Kasumi-1 (cell line): Measurements from ENCODE around the gene CTBP1.

Experiments
- DNase-seq, 2 experiments: peaks; one replicate each; lab custom pipeline; 2025; lab: John Stamatoyannopoulos, UW

The CTBP1 gene

GRCh38 chr4:1196421-1197183, 52.3 kb downstream of the CTBP1 start:
- DNase-seq: no peak

GRCh38 chr4:1195891-1196401, 53.0 kb downstream of the CTBP1 start:
- DNase-seq: no peak

- no peak for DNase-seq
Observed at GRCh38 chr4:1195109-1195671, 53.7 kb downstream of the CTBP1 start.

- no peak for DNase-seq
Observed at GRCh38 chr4:1194010-1194900, 54.7 kb downstream of the CTBP1 start.

GRCh38 chr4:1193206-1194009, 55.5 kb downstream of the CTBP1 start:
- no peak for DNase-seq

- DNase-seq: no peak
Observed at GRCh38 chr4:1192493-1193205, 56.3 kb downstream of the CTBP1 start.

GRCh38 chr4:1192091-1192492, 56.8 kb downstream of the CTBP1 start:
- DNase-seq: no peak

GRCh38 chr4:1191621-1192020, 57.3 kb downstream of the CTBP1 start:
- DNase-seq: no peak

GRCh38 chr4:1187182-1187581, 61.7 kb downstream of the CTBP1 start:
- no peak for DNase-seq

- DNase-seq: peak; percentile 37 to 51
Observed at GRCh38 chr4:1183985-1184773, 64.8 kb downstream of the CTBP1 start.

GRCh38 chr4:1182313-1182712, 66.6 kb downstream of the CTBP1 start:
- DNase-seq: no peak

GRCh38 chr4:1180663-1181062, 68.3 kb downstream of the CTBP1 start:
- DNase-seq: no peak

GRCh38 chr4:1179976-1180375, 69.0 kb downstream of the CTBP1 start:
- no peak for DNase-seq

GRCh38 chr4:1179089-1179441, 69.9 kb downstream of the CTBP1 start:
- DNase-seq: no peak

- no peak for DNase-seq
Observed at GRCh38 chr4:1178300-1179088, 70.4 kb downstream of the CTBP1 start.

- no peak for DNase-seq
Observed at GRCh38 chr4:1177274-1178141, 71.4 kb downstream of the CTBP1 start.

- no peak for DNase-seq
Observed at GRCh38 chr4:1176398-1177273, 72.3 kb downstream of the CTBP1 start.
